ENCODE measurements around the gene PARP3. TPM values are rescaled to one million over a fixed set of nuclear protein-coding genes. Genes with fewer than 3 reads are reported as not detected.

PARP3 gene
- total RNA-seq, 1 donor from 2014 or later, result 22.5 TPM

Other genes with a start within 250 kb of the PARP3 start
- not detected in 2 replicates for gene GRM2, start 235.3 kb upstream of the PARP3 start, total RNA-seq
- not detected in 2 replicates for gene IQCF6, start 163.1 kb upstream of the PARP3 start, total RNA-seq
- not detected in 2 replicates for gene IQCF2, start 80.7 kb upstream of the PARP3 start, total RNA-seq
- gene IQCF5, start 66.8 kb upstream of the PARP3 start, total RNA-seq, result not detected in 2 replicates
- not detected in 2 replicates for gene IQCF1, start 39.0 kb upstream of the PARP3 start, total RNA-seq
- 43.2 and 49.4 TPM in 2 replicates for gene RRP9, start 459 bp upstream of the PARP3 start, total RNA-seq
- gene GPR62, start 13.0 kb downstream of the PARP3 start, total RNA-seq, result not detected in 2 replicates
- 123 and 144 TPM in 2 replicates for gene PCBP4, start 25.1 kb downstream of the PARP3 start, total RNA-seq
- 36.3 and 50.5 TPM in 2 replicates for gene ABHD14B, start 31.7 kb downstream of the PARP3 start, total RNA-seq
- 15.3 and 16.8 TPM in 2 replicates for gene ABHD14A, start 32.7 kb downstream of the PARP3 start, total RNA-seq
- 59.4 and 69.0 TPM in 2 replicates for gene ACY1, start 41.2 kb downstream of the PARP3 start, total RNA-seq
- 2,366 and 2,384 TPM in 2 replicates for gene RPL29, start 53.5 kb downstream of the PARP3 start, total RNA-seq
- gene DUSP7, start 114.2 kb downstream of the PARP3 start, total RNA-seq, result 23.5 and 27.7 TPM in 2 replicates
- 4.0 and 4.7 TPM in 2 replicates for gene POC1A, start 212.1 kb downstream of the PARP3 start, total RNA-seq

Data from kidney epithelial cell (primary cell).